Adrenal gland (tissue), 19 donors: ENCODE measurements around the gene SLC25A19. TPM values are rescaled to one million over a fixed set of nuclear protein-coding genes. Genes with fewer than 3 reads are reported as not detected.

Experiments
- DNase-seq, 7 donors: peaks; one replicate each; pipeline ENCODE4 v3.0.0-alpha.2; 2019 to 2020
- H3K27ac ChIP-seq, 5 donors: fragments of 200-600 bp; sonication (generic) in 4 of 5; 1 replicate in 3 of 5; 2 replicates in 2 of 5; pipeline versions ENCODE4 v1.5.1 to v1.8.0; 2016 to 2020; ENCODE audit warnings: mild to moderate bottlenecking in 1 of 5
- H3K27me3 ChIP-seq: fragments of 200-600 bp; 2 replicates; pipeline ENCODE4 v1.8.0; 2021
- H3K36me3 ChIP-seq, 2 donors: fragments of 200-600 bp; replicated peaks in 1 of 2; 1 replicate in 1 of 2; 2 replicates in 1 of 2; pipeline versions ENCODE4 v1.5.1 to v1.8.0; 2018 to 2022
- H3K4me1 ChIP-seq, 2 donors: fragments of 200-600 bp; replicated peaks in 1 of 2; 1 replicate in 1 of 2; 2 replicates in 1 of 2; pipeline versions ENCODE4 v1.5.1 to v1.8.0; 2018 to 2021
- H3K4me3 ChIP-seq, 4 donors: fragments of 200-600 bp; sonication (generic) in 3 of 4; one replicate each; pipeline ENCODE4 v1.5.1; 2016 to 2018
- H3K9me3 ChIP-seq, 3 donors: fragments of 200-600 bp; sonication (generic) in 1 of 3; replicated peaks in 1 of 3; 1 replicate in 2 of 3; 2 replicates in 1 of 3; pipeline versions ENCODE4 v1.5.1 to v1.8.0; 2016 to 2021
- CTCF ChIP-seq, 6 experiments: fragments of 450-650 bp in 4 of 6; fragments of 200-600 bp in 2 of 6; sonication (generic) in 1 of 6; IDR thresholded peaks; 1 replicate in 5 of 6; 2 replicates in 1 of 6; pipeline versions ENCODE4 v1.5.1 to v1.8.0; 2016 to 2021; ENCODE audit warnings: antibody characterized with exemption in 6 of 6, mild to moderate bottlenecking in 2 of 6, moderate library complexity in 1 of 6
- POLR2A ChIP-seq, 2 donors: fragments of 450-650 bp; IDR thresholded peaks; one replicate each; pipeline ENCODE4 v1.6.1; 2017; ENCODE audit warnings: antibody characterized with exemption in 2 of 2, mild to moderate bottlenecking in 2 of 2, moderate library complexity in 1 of 2
- WGBS, 4 donors: extraction: QIAGEN DNeasy Blood & Tissue Kit in 2 of 4; methylation state at CpG; one replicate each; pipeline versions ENCODE4 v1.1.5 to v1.1.7; 2013 to 2017; 5-methylcytosine and 5-hydroxymethylcytosine counted together
- intact Hi-C, 2 donors: fragments of 100-400 bp; cut with DNase I; formaldehyde crosslinking; loops; one replicate each; pipeline versions ENCODE4 v1.14.1 to v1.15.0; 2022 to 2023
- long read RNA-seq, 10 donors: library from polyadenylated mRNA in 3 of 10; unstranded in 2 of 10; stranded (forward) in 1 of 10; transcript quantifications; one replicate each; pipeline ENCODE4 v2.0.0 and lab custom pipeline, GENCODE V29; 2021 to 2026
- polyA plus RNA-seq, 3 donors: library from polyadenylated mRNA; stranded (reverse); fragments of 200-250 nt in 2 of 3; fragments of 350-450 nt in 1 of 3; fragmentation: Illumina TruSeq in 1 of 3; extraction: RNeasy Lipid Tissue Mini Kit (QIAGEN cat#74804) in 1 of 3; gene quantifications; one replicate each; pipeline ENCODE4 v1.2.3, GENCODE V29; 2013 to 2014
- total RNA-seq, 9 donors: library from RNA; depleted of rRNA in 4 of 9; stranded (reverse); fragments of >200 nt in 4 of 9; fragments of 120-200 nt in 1 of 9; fragmentation: NEBNext Ultra II Directional in 1 of 9; extraction: Animal tissue kit (Norgen Biotek cat#: 25700) in 1 of 9; gene quantifications; one replicate each; pipeline versions ENCODE4 v1.1.0 to v1.2.4, GENCODE V29; 2013 to 2023
- donor health status: healthy with polysubstance abuse.
- donor health status: Bipolar disorder and iron deficiency.
- donor health status: DM: yes; HTN: yes; CAD: no.
- donor health status: DM: no; HTN: no; CAD: no.
- donor health status: DM: no; HTN: no; CAD: no.
- donor health status: DM: yes; HTN: yes; CAD: no.

Gene SLC25A19
- total RNA-seq (10 to 100 TPM; 15.8 to 63.9 (median 24.9) TPM), polyA plus RNA-seq (10 to 100 TPM; 23.6 to 38.4 (median 32.7) TPM)
- long read RNA-seq, donor 1, partial matches to known transcripts = 0 of 6 reads
- long read RNA-seq, donor 1, other reads (novel, unspliced or antisense) = 0 of 6 reads
- long read RNA-seq, donor 2, partial matches to known transcripts = 0 of 4 reads
- long read RNA-seq, donor 2, other reads (novel, unspliced or antisense) = 0 of 4 reads
- long read RNA-seq, donor 3, partial matches to known transcripts = 0 of 1 reads
- long read RNA-seq, donor 3, other reads (novel, unspliced or antisense) = 0 of 1 reads
- long read RNA-seq, donor 4, transcript SLC25A19-204 (8 exons, 1,587 nt) = minor isoform, 5 of 25 reads
- long read RNA-seq, donor 4, transcript SLC25A19-210 (8 exons, 1,554 nt) = major isoform, 10 of 25 reads
- long read RNA-seq, donor 4, partial matches to known transcripts = 1 of 25 reads
- long read RNA-seq, donor 4, other reads (novel, unspliced or antisense) = 5 of 25 reads
- long read RNA-seq, donor 5, transcript SLC25A19-210 (8 exons, 1,554 nt) = major isoform, 19 of 47 reads
- long read RNA-seq, donor 5, transcript SLC25A19-205 (7 exons, 1,496 nt) = minor isoform, 7 of 47 reads
- long read RNA-seq, donor 5, transcript SLC25A19-204 (8 exons, 1,587 nt) = minor isoform, 6 of 47 reads
- long read RNA-seq, donor 5, partial matches to known transcripts = 1 of 47 reads
- long read RNA-seq, donor 5, other reads (novel, unspliced or antisense) = 12 of 47 reads
- long read RNA-seq, donor 6, partial matches to known transcripts = 0 of 4 reads
- long read RNA-seq, donor 6, other reads (novel, unspliced or antisense) = 0 of 4 reads
- long read RNA-seq, donor 7, partial matches to known transcripts = 0 of 1 reads
- long read RNA-seq, donor 7, other reads (novel, unspliced or antisense) = 0 of 1 reads
- long read RNA-seq, donor 8, transcript SLC25A19-210 (8 exons, 1,554 nt) = major isoform, 5 of 9 reads
- long read RNA-seq, donor 8, partial matches to known transcripts = 0 of 9 reads
- long read RNA-seq, donor 8, other reads (novel, unspliced or antisense) = 0 of 9 reads
- long read RNA-seq, donor 9, partial matches to known transcripts = 0 of 4 reads
- long read RNA-seq, donor 9, other reads (novel, unspliced or antisense) = 0 of 4 reads
- long read RNA-seq, donor 10, partial matches to known transcripts = 0 of 2 reads
- long read RNA-seq, donor 10, other reads (novel, unspliced or antisense) = 0 of 2 reads

GRCh38 chr17:75289115-75289831 is at the start of gene SLC25A19:
SLC25A19 (minus strand) TSS chr17:75289433; CDS start chr17:75286764, 2,669 bp downstream.
- H3K9me3 ChIP-seq = no peaks in the 10 kb centered on the region
- TF ChIP-seq POLR2A (IDR thresholded peaks at IDR 0.05) (peak; percentile 87 to 99), CTCF (IDR thresholded peaks at IDR 0.05) (peak in 1 of 6 experiments; percentile 5)
- 0% methylated on average over 2 to 65 of the region's 65 CpGs for WGBS, 4 donors

GRCh38 chr17:75338335-75338734 is 49.1 kb upstream of the SLC25A19 start:
- TF ChIP-seq CTCF (IDR thresholded peaks at IDR 0.05) = no peak
- TF ChIP-seq POLR2A (IDR thresholded peaks at IDR 0.05) = no peak
- H3K27me3 ChIP-seq = no peaks in the 10 kb centered on the region
- H3K27ac ChIP-seq = peak overlapping the region in 1 of 5 donors; percentile 36
- no peak for DNase-seq
- no peak overlapping the region for H3K4me3 ChIP-seq
- WGBS, 4 donors = 64 to 84% (median 67%) methylated on average over 6 of the region's 6 CpGs
- no peaks in the 10 kb centered on the region for H3K36me3 ChIP-seq
- no peaks in the 10 kb centered on the region for H3K9me3 ChIP-seq
- H3K4me1 ChIP-seq = peaks cover 0 to 34% of the 10 kb centered on the region in 2 donors
- intact Hi-C loops = no loop called here

More at GRCh38 chr17:75289115-75289831, at the start of gene SLC25A19:
- Histone ChIP-seq H3K27ac (peak within 1 kb of the TSS; percentile 86 to 99 (median 90)), H3K36me3 (peaks cover 0 to 8% of the 10 kb centered on the region in 2 donors), H3K4me1 (peaks cover 9 to 30% of the 10 kb centered on the region in 2 donors), H3K4me3 (peak within 1 kb of the TSS; percentile 27 to 82 (median 38)), H3K27me3 (no peaks in the 10 kb centered on the region)
- intact Hi-C loops = no loop called here
- DNase-seq = peak; percentile 97 to 99 (median 99)

GRCh38 chr17:75335315-75335714 is 46.1 kb upstream of the SLC25A19 start:
- no peaks in the 10 kb centered on the region for H3K36me3 ChIP-seq
- no peak for TF ChIP-seq POLR2A (IDR thresholded peaks at IDR 0.05)
- no peak for TF ChIP-seq CTCF (IDR thresholded peaks at IDR 0.05)
- no peak overlapping the region for H3K27ac ChIP-seq
- intact Hi-C loops = no loop called here
- H3K4me3 ChIP-seq = no peak overlapping the region
- H3K4me1 ChIP-seq = peaks cover 8 to 26% of the 10 kb centered on the region in 2 donors
- H3K27me3 ChIP-seq = no peaks in the 10 kb centered on the region
- H3K9me3 ChIP-seq = no peaks in the 10 kb centered on the region
- DNase-seq = no peak
- WGBS, 4 donors = 73 to 84% (median 79%) methylated on average over 3 of the region's 3 CpGs
